Epithelial cell of umbilical artery (primary cell): ENCODE measurements around the gene DPPA2. TPM values are rescaled to one million over a fixed set of nuclear protein-coding genes. Genes with fewer than 3 reads are reported as not detected.

Experiments used
- total RNA-seq: library from RNA; depleted of rRNA; stranded (reverse); fragments of >200 nt; gene quantifications from 2 replicates; pipeline ENCODE4 v1.2.3, GENCODE V29; 2014

DPPA2 gene, protein sequence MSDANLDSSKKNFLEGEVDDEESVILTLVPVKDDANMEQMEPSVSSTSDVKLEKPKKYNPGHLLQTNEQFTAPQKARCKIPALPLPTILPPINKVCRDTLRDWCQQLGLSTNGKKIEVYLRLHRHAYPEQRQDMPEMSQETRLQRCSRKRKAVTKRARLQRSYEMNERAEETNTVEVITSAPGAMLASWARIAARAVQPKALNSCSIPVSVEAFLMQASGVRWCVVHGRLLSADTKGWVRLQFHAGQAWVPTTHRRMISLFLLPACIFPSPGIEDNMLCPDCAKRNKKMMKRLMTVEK
- not detected in 2 replicates for total RNA-seq

GRCh38 chr3:109316162-109316730 lies at the start of gene DPPA2:
Gene DPPA2, minus strand, starts transcription at chr3:109316517. Its CDS starts 1,975 bp downstream, at chr3:109314542.

GRCh38 chr3:109337393-109337792 lies 21.1 kb upstream of the DPPA2 start, which contains the start of gene DPPA4:
Gene DPPA4, minus strand, starts transcription at chr3:109337546. Its CDS starts 29 bp downstream, at chr3:109337517.

Other genes starting within 250 kb of the DPPA2 start
- not detected in 2 replicates for gene MORC1, start 198.4 kb downstream of the DPPA2 start, total RNA-seq
- gene C3orf85, start 179.8 kb downstream of the DPPA2 start, total RNA-seq: not detected in 2 replicates
- gene DPPA4, start 21.0 kb upstream of the DPPA2 start, total RNA-seq: not detected in 2 replicates